SJCRH30 (cell line): Measurements from ENCODE around the gene NWD2. TPM values are rescaled to one million over a fixed set of nuclear protein-coding genes. Genes with fewer than 3 reads are reported as not detected.

ENCODE experiments used
- DNase-seq, 2 experiments: peaks; one replicate each; pipeline ENCODE4 v3.0.0-alpha.2; 2015 to 2020
- H3K27ac ChIP-seq: fragments of 250-450 bp; sonication (Bioruptor Pico); 2 replicates; pipeline ENCODE4 v1.5.1; 2020; ENCODE audit warnings: mild to moderate bottlenecking, moderate library complexity
- H3K27me3 ChIP-seq: fragments of 250-450 bp; sonication (Bioruptor Pico); 2 replicates; pipeline ENCODE4 v1.5.1; 2020; ENCODE audit warnings: mild to moderate bottlenecking, moderate library complexity
- H3K36me3 ChIP-seq: fragments of 250-450 bp; sonication (Bioruptor Pico); 2 replicates; pipeline ENCODE4 v1.5.1; 2020; ENCODE audit warnings: mild to moderate bottlenecking, moderate library complexity
- H3K4me1 ChIP-seq: fragments of 250-450 bp; sonication (Bioruptor Pico); 2 replicates; pipeline ENCODE4 v1.5.1; 2020; ENCODE audit warnings: mild to moderate bottlenecking, moderate library complexity
- H3K4me3 ChIP-seq: fragments of 250-450 bp; sonication (Bioruptor Pico); 2 replicates; pipeline ENCODE4 v1.5.1; 2020; ENCODE audit warnings: mild to moderate bottlenecking, moderate library complexity
- H3K9me3 ChIP-seq: fragments of 250-450 bp; sonication (Bioruptor Pico); replicated peaks from 2 replicates; pipeline ENCODE4 v1.5.1; 2020; ENCODE audit warnings: mild to moderate bottlenecking, moderate library complexity
- total RNA-seq: library from RNA; depleted of rRNA; stranded (reverse); fragments of >200 nt; shearing (Covaris generic); gene quantifications from 2 replicates; pipeline ENCODE4 v1.2.3, GENCODE V29; 2014

Gene NWD2
- total RNA-seq, 1 experiment from 2014 or later: 0.02 TPM

- H3K9me3 ChIP-seq: no peaks in the 10 kb centered on the region
- H3K27ac ChIP-seq: no peak overlapping the region
- H3K36me3 ChIP-seq: no peaks in the 10 kb centered on the region
- DNase-seq: no peak
- H3K4me3 ChIP-seq: no peak overlapping the region
- H3K27me3 ChIP-seq: no peaks in the 10 kb centered on the region
- no peaks in the 10 kb centered on the region for H3K4me1 ChIP-seq
Measured at GRCh38 chr4:37471093-37471492, 226.6 kb downstream of the NWD2 start.

DNA sequence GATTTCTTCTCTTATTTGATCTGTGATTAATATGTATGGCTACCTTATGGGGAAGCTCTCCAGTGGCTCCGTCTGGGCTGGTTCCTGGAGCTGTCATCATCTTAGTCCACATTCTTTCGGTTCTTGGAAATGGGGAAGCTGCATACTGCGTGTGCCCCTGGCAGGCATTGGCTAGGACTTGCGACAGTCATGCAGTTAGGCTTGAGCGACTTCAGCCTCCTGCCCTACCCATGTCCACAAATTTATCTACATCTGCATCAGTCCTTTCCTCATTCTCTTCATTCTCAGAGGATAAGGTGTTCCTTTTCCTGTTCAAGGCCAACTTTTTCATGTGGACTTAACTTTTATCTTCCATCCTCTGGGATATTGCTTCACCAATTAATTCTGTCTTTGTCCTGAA is 227.4 kb downstream of the NWD2 start:
- no peak for DNase-seq
- H3K4me1 ChIP-seq: no peaks in the 10 kb centered on the region
- H3K27me3 ChIP-seq: no peaks in the 10 kb centered on the region
- no peak overlapping the region for H3K4me3 ChIP-seq
- H3K9me3 ChIP-seq: no peaks in the 10 kb centered on the region
- H3K36me3 ChIP-seq: no peaks in the 10 kb centered on the region
- no peak overlapping the region for H3K27ac ChIP-seq

DNA sequence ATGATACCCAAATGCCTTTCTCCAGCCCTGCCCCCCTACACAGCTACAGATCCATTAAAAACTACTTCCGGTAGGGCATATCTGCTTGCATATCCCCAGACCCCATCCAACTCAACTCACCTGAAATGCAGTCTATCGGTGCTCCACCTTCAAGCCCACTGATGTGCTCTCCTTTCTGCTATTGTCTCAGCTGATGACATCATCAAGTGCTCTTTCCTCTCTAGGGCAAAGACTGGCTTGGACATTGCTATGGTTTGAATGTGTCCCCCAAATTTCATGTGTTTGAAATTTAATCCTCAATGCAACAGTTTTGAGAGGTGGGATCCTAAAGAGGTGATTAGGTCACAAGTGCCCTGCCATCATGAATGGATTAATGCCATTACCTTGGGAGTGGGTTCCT is 229.3 kb downstream of the NWD2 start:
- Histone ChIP-seq H3K4me1 (no peaks in the 10 kb centered on the region), H3K9me3 (no peaks in the 10 kb centered on the region), H3K27ac (no peak overlapping the region), H3K36me3 (no peaks in the 10 kb centered on the region), H3K27me3 (no peaks in the 10 kb centered on the region), H3K4me3 (no peak overlapping the region)
- no peak for DNase-seq

DNA sequence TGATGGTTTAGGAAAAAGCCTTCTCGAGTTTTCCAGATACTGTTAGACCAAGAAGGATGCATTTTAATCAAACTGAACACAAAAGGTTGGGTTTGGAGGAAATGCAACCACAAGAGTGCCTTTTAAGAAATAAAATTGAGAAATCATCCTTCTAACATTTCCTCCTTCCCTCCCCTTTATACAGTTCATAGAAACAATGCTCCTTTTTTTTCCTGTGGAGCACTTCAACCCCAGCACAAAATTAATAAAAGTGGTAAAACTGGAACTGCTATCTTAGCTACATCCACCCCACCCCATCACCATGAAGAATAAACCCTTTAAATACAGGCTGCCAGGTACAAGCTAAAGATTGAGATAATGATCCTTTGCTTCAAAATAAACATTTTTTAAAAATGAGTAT is 230.5 kb downstream of the NWD2 start:
- Histone ChIP-seq H3K9me3 (no peaks in the 10 kb centered on the region), H3K27me3 (no peaks in the 10 kb centered on the region), H3K36me3 (no peaks in the 10 kb centered on the region), H3K4me3 (no peak overlapping the region), H3K4me1 (no peaks in the 10 kb centered on the region), H3K27ac (no peak overlapping the region)
- DNase-seq: no peak

DNA sequence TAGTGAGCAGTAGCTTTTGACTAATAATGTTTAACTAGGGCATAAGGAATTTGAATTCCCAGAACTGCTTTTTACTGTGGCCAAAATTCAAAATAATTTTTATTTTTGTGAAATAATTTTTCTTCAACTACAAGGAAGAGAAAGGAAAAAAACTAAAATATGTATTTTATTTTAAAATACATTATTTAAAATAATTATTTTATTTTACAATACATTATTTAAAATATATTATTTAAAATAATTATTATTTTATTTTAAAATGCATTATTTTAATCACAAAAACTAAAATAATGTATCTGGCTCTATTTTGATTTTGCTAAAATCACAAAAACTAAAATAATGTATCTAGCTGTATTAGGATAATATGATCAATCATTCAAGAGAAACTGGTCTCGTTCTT is 231.2 kb downstream of the NWD2 start:
- Histone ChIP-seq H3K9me3 (no peaks in the 10 kb centered on the region), H3K27ac (no peak overlapping the region), H3K27me3 (no peaks in the 10 kb centered on the region), H3K36me3 (no peaks in the 10 kb centered on the region), H3K4me1 (no peaks in the 10 kb centered on the region), H3K4me3 (no peak overlapping the region)
- DNase-seq: no peak

DNA sequence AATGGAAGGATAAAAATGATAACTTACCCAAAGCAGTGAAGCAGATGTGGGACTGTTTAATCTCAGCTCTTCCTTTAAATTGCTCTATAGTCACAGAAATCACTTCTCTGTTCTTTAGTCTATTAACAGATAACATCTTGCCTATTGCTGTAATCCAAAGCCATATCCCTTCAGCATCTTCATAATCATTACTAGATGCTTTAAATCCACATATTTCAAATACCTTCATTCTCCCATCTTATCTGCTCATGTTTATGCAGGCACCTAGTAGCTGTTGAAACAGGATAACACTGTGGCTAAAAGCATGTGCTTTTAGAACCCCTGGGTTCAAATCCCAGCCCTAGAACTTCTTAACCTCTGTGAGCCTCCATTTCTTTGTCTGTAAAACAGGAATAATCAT is 231.7 kb downstream of the NWD2 start:
- Histone ChIP-seq H3K9me3 (no peaks in the 10 kb centered on the region), H3K36me3 (no peaks in the 10 kb centered on the region), H3K4me3 (no peak overlapping the region), H3K4me1 (no peaks in the 10 kb centered on the region), H3K27ac (no peak overlapping the region), H3K27me3 (no peaks in the 10 kb centered on the region)
- DNase-seq: no peak

DNA sequence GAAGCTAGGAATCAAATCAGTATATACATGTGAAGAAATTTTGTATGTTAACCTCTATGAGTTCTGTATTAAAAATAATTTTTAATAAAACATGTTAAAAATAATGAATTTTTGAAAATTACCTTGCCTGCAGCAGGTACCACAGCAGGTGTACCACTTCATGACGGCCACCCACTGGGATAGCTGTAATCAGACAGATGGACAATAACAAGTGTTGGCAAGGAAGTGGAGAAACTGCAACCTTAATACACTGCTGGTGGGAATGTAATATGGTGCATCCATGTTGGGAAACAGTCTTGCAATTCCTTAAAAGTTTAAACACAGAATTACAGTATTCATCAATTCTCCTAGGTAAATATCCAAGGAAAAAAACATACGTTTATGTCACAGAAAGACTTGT is 232.1 kb downstream of the NWD2 start:
- H3K9me3 ChIP-seq: no peaks in the 10 kb centered on the region
- no peak overlapping the region for H3K4me3 ChIP-seq
- no peak for DNase-seq
- no peak overlapping the region for H3K27ac ChIP-seq
- no peaks in the 10 kb centered on the region for H3K36me3 ChIP-seq
- H3K27me3 ChIP-seq: no peaks in the 10 kb centered on the region
- no peaks in the 10 kb centered on the region for H3K4me1 ChIP-seq

GRCh38 chr4:37477126-37477525 is 232.6 kb downstream of the NWD2 start:
- DNase-seq: no peak
- H3K27ac ChIP-seq: no peak overlapping the region
- no peak overlapping the region for H3K4me3 ChIP-seq
- no peaks in the 10 kb centered on the region for H3K9me3 ChIP-seq
- H3K4me1 ChIP-seq: no peaks in the 10 kb centered on the region
- no peaks in the 10 kb centered on the region for H3K36me3 ChIP-seq
- H3K27me3 ChIP-seq: no peaks in the 10 kb centered on the region

GRCh38 chr4:37478151-37478550 is 233.6 kb downstream of the NWD2 start:
- no peak overlapping the region for H3K27ac ChIP-seq
- H3K4me3 ChIP-seq: no peak overlapping the region
- H3K9me3 ChIP-seq: no peaks in the 10 kb centered on the region
- H3K27me3 ChIP-seq: no peaks in the 10 kb centered on the region
- DNase-seq: no peak
- no peaks in the 10 kb centered on the region for H3K4me1 ChIP-seq
- no peaks in the 10 kb centered on the region for H3K36me3 ChIP-seq

- Histone ChIP-seq H3K27ac (no peak overlapping the region), H3K4me1 (no peaks in the 10 kb centered on the region), H3K36me3 (no peaks in the 10 kb centered on the region), H3K9me3 (no peaks in the 10 kb centered on the region), H3K4me3 (no peak overlapping the region), H3K27me3 (no peaks in the 10 kb centered on the region)
- DNase-seq: no peak
Measured at GRCh38 chr4:37480509-37480908, 236.0 kb downstream of the NWD2 start.

DNA sequence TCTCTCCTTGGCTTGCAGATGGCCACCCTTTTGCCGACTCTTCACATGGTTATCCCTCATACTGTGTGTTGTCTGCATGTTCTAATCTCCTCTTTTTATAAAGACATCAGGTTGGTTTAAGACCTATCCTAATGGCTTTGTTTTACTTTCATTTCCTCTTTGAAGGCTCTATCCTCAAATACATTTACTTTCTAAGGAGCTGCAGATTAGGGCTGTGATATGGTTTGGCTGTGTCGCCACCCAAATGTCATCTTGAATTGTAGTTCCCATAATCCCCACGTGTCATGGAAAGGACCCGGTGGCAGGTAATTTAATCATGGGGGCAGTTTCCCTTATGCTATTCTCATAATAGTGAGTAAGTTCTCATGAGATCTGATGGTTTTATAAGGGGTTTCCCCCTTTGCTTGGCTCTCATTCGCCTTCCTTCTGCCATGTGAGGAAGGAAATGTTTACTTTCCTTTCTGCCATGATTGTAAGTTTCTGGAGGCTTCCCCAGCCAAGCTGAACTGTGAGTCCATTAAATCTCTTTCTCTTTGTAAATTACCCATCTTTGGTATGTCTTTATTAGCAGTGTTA is 237.1 kb downstream of the NWD2 start:
- no peak overlapping the region for H3K27ac ChIP-seq
- H3K4me3 ChIP-seq: no peak overlapping the region
- H3K36me3 ChIP-seq: no peaks in the 10 kb centered on the region
- H3K27me3 ChIP-seq: no peaks in the 10 kb centered on the region
- no peak for DNase-seq
- H3K9me3 ChIP-seq: no peaks in the 10 kb centered on the region
- no peaks in the 10 kb centered on the region for H3K4me1 ChIP-seq

DNA sequence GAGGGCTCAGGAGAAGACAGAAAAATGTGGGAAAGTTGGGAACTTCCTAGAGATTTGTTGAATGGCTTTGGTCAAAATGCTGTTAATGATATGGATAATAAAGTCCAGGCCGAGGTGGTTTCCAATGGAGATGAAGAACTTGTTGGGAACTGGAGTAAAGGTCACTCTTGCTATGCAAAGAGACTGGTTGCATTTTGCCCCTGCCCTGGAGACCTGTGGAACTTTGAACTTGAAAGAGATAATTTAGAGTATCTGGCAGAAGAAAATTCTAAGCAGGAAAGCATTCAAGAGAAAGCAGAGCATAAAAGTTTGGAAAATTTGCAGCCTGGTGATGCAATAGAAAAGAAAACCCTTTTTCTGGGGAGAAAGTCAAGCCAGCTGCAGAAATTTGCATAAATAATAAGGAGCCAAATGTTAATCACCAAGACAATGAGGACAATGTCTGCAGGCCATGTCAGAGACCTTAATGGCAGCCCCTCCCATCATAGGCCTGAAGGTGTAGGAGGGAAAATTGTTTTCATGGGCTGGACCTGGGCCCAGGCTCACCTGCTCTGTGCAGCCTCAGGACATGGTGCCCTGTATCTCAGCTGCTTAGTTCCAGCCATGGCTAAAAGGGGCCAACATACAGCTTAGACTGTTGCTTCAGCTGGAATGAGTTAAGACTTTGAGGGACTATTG is 237.8 kb downstream of the NWD2 start:
- H3K36me3 ChIP-seq: no peaks in the 10 kb centered on the region
- no peak overlapping the region for H3K27ac ChIP-seq
- no peaks in the 10 kb centered on the region for H3K4me1 ChIP-seq
- H3K9me3 ChIP-seq: no peaks in the 10 kb centered on the region
- no peak overlapping the region for H3K4me3 ChIP-seq
- DNase-seq: no peak
- no peaks in the 10 kb centered on the region for H3K27me3 ChIP-seq

DNA sequence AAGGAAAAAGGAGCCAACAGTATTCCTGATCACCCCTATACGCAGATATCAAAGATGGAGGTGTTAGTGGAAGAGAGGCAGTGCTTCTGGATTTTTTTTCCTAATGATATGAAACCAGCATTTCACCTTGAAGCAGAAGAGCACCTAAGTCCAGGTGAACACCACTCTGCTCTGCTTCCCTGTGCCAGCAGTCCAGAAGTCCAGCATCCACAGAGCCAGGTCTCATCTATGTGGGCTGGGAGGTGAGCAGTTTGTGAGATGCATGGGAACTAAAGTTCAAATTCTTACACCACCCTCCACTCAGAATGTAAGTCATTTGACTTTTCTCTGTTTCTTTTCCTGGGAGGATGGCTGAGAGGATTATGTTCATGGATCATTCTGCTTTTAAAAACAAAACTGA is 239.1 kb downstream of the NWD2 start:
- H3K4me3 ChIP-seq: no peak overlapping the region
- no peak for DNase-seq
- no peaks in the 10 kb centered on the region for H3K36me3 ChIP-seq
- no peaks in the 10 kb centered on the region for H3K27me3 ChIP-seq
- H3K9me3 ChIP-seq: no peaks in the 10 kb centered on the region
- no peaks in the 10 kb centered on the region for H3K4me1 ChIP-seq
- H3K27ac ChIP-seq: no peak overlapping the region

DNA sequence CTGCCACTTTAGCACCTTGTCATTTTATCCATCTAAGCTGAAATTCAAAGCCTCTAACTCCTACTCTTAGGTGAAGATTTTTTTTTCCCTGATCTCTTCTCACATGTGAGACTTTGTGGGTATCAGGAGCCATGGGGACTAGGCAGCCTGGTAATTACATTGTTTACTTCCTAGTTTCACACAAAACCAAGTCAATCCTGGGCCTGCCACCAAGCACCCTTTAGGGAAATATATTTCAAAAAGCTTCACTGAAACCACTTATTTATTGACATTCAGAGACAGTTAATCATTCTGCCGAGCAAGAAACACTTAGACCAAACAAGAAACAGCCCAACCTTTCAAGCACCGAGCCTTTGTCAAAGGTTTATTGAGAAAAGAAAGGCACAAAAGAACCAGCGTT is 241.6 kb downstream of the NWD2 start:
- DNase-seq: no peak
- Histone ChIP-seq H3K4me1 (no peaks in the 10 kb centered on the region), H3K9me3 (no peaks in the 10 kb centered on the region), H3K27ac (no peak overlapping the region), H3K4me3 (no peak overlapping the region), H3K36me3 (no peaks in the 10 kb centered on the region), H3K27me3 (no peaks in the 10 kb centered on the region)

GRCh38 chr4:37487668-37488067 is 243.1 kb downstream of the NWD2 start:
- no peak for DNase-seq
- Histone ChIP-seq H3K27ac (no peak overlapping the region), H3K27me3 (no peaks in the 10 kb centered on the region)

DNA sequence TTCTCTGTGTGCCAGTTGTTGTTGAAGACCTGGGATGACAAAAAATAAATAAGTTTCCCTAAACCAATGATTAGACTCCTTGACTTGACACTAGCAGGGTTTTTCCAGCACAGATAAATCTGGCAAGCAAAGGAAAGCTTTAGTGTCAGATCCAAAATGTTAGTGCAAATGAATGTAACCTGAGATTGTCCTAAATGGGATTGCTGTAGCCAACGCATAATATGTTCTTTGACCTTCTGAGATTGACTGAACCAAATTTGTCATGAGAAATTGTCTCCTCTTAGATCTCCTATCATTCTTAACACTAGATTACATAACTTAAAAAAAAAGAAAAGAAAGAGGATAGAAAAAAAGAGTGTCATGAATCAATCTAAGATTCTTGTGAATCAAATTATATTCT is 245.2 kb downstream of the NWD2 start:
- Histone ChIP-seq H3K9me3 (no peaks in the 10 kb centered on the region), H3K36me3 (no peaks in the 10 kb centered on the region), H3K4me3 (no peak overlapping the region), H3K27me3 (no peaks in the 10 kb centered on the region), H3K4me1 (no peaks in the 10 kb centered on the region), H3K27ac (no peak overlapping the region)
- DNase-seq: no peak

More at GRCh38 chr4:37487668-37488067, 243.1 kb downstream of the NWD2 start:
- no peaks in the 10 kb centered on the region for H3K9me3 ChIP-seq
- no peaks in the 10 kb centered on the region for H3K4me1 ChIP-seq
- no peak overlapping the region for H3K4me3 ChIP-seq
- H3K36me3 ChIP-seq: no peaks in the 10 kb centered on the region
